Neuronal stem cell (in vitro differentiated cells): ENCODE results near the gene MAPT.
"Not testable (repeated sequence)": the region's sequence is repeated elsewhere in the genome, so short reads cannot be mapped to it uniquely, and the experiment has no call there.

Source experiments
- DNase-seq: peaks from one replicate; pipeline ENCODE4 v3.0.0-alpha.2; 2013; ENCODE audit warnings: low spot score
- H2AFZ ChIP-seq: one replicate; pipeline ENCODE4 v1.6.1; 2013; ENCODE audit warnings: mild to moderate bottlenecking, low read length, inconsistent platforms
- H2AK5ac ChIP-seq: 2 replicates; pipeline ENCODE4 v1.6.1; 2013; ENCODE audit warnings: low read depth, mild to moderate bottlenecking, inconsistent platforms, low read length, moderate library complexity, mixed read lengths
- H2BK120ac ChIP-seq: 2 replicates; pipeline ENCODE4 v1.6.1; 2013; ENCODE audit warnings: low read depth, mild to moderate bottlenecking, inconsistent platforms, low read length, moderate library complexity, mixed read lengths
- H2BK12ac ChIP-seq: one replicate; pipeline ENCODE4 v1.6.1; 2013; ENCODE audit warnings: low read length, inconsistent platforms
- H2BK15ac ChIP-seq: 2 replicates; pipeline ENCODE4 v1.6.1; 2013; ENCODE audit warnings: mild to moderate bottlenecking, low read length, inconsistent platforms, mixed read lengths
- H2BK5ac ChIP-seq: one replicate; pipeline ENCODE4 v1.6.1; 2013; ENCODE audit warnings: inconsistent platforms, mild to moderate bottlenecking, low read length, moderate library complexity
- H3K14ac ChIP-seq: one replicate; pipeline ENCODE4 v1.6.1; 2013; ENCODE audit warnings: low read length, inconsistent platforms
- H3K18ac ChIP-seq: 2 replicates; pipeline ENCODE4 v1.6.1; 2013; ENCODE audit warnings: low read length, inconsistent platforms
- H3K23ac ChIP-seq: 2 replicates; pipeline ENCODE4 v1.6.1; 2013; ENCODE audit warnings: low read depth, mild to moderate bottlenecking, mixed read lengths, low read length, inconsistent platforms; ENCODE audit not compliant: poor library complexity
- H3K27ac ChIP-seq: replicated peaks from 3 replicates; pipeline ENCODE4 v1.5.1; 2013; ENCODE audit warnings: low read length, inconsistent platforms
- H3K27me3 ChIP-seq, 3 experiments: 2 replicates each; pipeline ENCODE4 v1.6.1; 2013; ENCODE audit warnings: low read length in 3 of 3, mild to moderate bottlenecking in 2 of 3, inconsistent platforms in 1 of 3, low read depth in 1 of 3, mixed read lengths in 1 of 3, moderate library complexity in 1 of 3; ENCODE audit not compliant: control insufficient read depth in 3 of 3, insufficient read depth in 3 of 3
- H3K36me3 ChIP-seq, 2 donors: replicated peaks in 1 of 2; 2 replicates each; pipeline ENCODE4 v1.6.1; 2013; ENCODE audit warnings: low read length in 2 of 2; ENCODE audit not compliant: control insufficient read depth in 2 of 2, insufficient read depth in 2 of 2
- H3K4ac ChIP-seq: 2 replicates; pipeline ENCODE4 v1.6.1; 2013; ENCODE audit warnings: inconsistent platforms, mild to moderate bottlenecking, low read length, moderate library complexity
- H3K4me1 ChIP-seq, 2 donors: 1 replicate in 1 of 2; 2 replicates in 1 of 2; pipeline ENCODE4 v1.6.1; 2013; ENCODE audit warnings: low read length in 2 of 2, low read depth in 1 of 2; ENCODE audit not compliant: control insufficient read depth in 2 of 2, insufficient read depth in 1 of 2
- H3K4me2 ChIP-seq: one replicate; pipeline ENCODE4 v1.6.1; 2013; ENCODE audit warnings: mild to moderate bottlenecking, low read length, inconsistent platforms; ENCODE audit not compliant: insufficient read depth, poor library complexity, severe bottlenecking
- H3K4me3 ChIP-seq, 2 donors: 2 replicates each; pipeline ENCODE4 v1.5.1; 2013; ENCODE audit warnings: low read length in 2 of 2, mild to moderate bottlenecking in 2 of 2, inconsistent platforms in 1 of 2, moderate library complexity in 1 of 2
- H3K79me1 ChIP-seq: one replicate; pipeline ENCODE4 v1.6.1; 2013; ENCODE audit warnings: low read depth, mild to moderate bottlenecking, inconsistent platforms, low read length, moderate library complexity
- H3K9ac ChIP-seq: one replicate; pipeline ENCODE4 v1.6.1; 2013; ENCODE audit warnings: mild to moderate bottlenecking, low read depth, low read length, inconsistent platforms; ENCODE audit not compliant: poor library complexity
- H3K9me3 ChIP-seq, 2 donors: replicated peaks in 1 of 2; 2 replicates each; pipeline versions ENCODE3 to v1.6.1; 2013; ENCODE audit warnings: low read length in 2 of 2, mild to moderate bottlenecking in 2 of 2, inconsistent platforms in 1 of 2, low read depth in 1 of 2, mixed read lengths in 1 of 2, moderate library complexity in 1 of 2; ENCODE audit not compliant: control insufficient read depth in 2 of 2, insufficient read depth in 1 of 2
- H4K8ac ChIP-seq: one replicate; pipeline ENCODE4 v1.6.1; 2013; ENCODE audit warnings: low read depth, mild to moderate bottlenecking, inconsistent platforms, low read length, moderate library complexity
- H4K91ac ChIP-seq: one replicate; pipeline ENCODE4 v1.6.1; 2013; ENCODE audit warnings: low read length, low read depth, mild to moderate bottlenecking, inconsistent platforms; ENCODE audit not compliant: poor library complexity
- WGBS, 2 donors: extraction: QIAGEN DNeasy Blood & Tissue Kit; methylation state at CpG; one replicate each; pipeline ENCODE4 v1.1.7; 2013; ENCODE audit warnings: missing lambda C conversion rate in 2 of 2, mixed read lengths in 1 of 2; ENCODE audit not compliant: insufficient read length in 2 of 2, insufficient replicate concordance in 1 of 2; ENCODE audit errors: extremely low coverage in 2 of 2; 5-methylcytosine and 5-hydroxymethylcytosine counted together

Gene MAPT

DNA sequence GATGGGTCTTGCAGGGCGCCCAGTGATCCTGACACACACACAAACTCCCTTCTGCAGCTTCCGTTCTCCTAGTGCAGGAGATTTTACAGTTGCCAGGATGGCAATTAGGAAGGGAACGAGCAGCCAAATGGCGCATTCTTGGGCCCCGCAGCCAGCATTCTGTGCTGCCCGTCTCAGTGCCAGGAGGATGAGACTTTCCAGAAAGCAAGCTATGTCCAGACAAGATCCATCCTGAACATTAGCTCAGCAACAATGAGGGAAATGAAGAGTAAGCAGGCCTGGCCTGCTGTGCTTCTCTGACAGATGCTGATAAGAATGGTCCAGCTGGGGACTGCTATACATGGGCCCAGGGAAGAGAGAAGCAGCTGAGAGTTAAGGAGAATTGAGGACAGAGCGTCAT is 33.2 kb upstream of the MAPT start:
- H4K8ac ChIP-seq: no peak overlapping the region
- WGBS, 2 donors: no CpG with 5 or more reads among the region's 7 CpGs

DNA sequence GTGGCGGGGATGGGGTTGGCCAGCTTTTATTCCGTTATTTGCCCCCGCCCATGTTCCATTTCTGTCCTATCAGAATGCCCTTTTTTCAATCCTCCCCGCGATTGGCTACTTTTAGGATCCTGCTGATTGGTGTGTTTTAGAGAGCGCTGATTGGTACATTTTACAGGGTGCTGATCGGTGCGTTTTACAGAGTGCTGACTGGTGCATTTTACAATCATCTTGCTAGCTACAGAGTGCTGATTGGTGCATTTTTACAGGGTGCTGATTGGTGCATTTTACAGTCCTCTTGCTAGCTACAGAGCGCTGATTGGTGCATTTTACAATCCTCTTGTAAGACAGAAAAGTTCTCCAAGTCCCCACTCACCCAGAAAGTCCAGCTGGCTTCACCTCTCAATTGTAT is 32.2 kb upstream of the MAPT start:
- H3K4me3 ChIP-seq, H3K9ac ChIP-seq, H3K36me3 ChIP-seq, H3K4me2 ChIP-seq, H3K4me1 ChIP-seq, H3K14ac ChIP-seq, H4K91ac ChIP-seq, H2BK15ac ChIP-seq, DNase-seq, H2AK5ac ChIP-seq, H2BK12ac ChIP-seq, H3K23ac ChIP-seq, H3K79me1 ChIP-seq, H2AFZ ChIP-seq, H3K9me3 ChIP-seq, H3K27ac ChIP-seq, H2BK5ac ChIP-seq, H2BK120ac ChIP-seq, H3K4ac ChIP-seq, H4K8ac ChIP-seq, H3K18ac ChIP-seq: not testable (repeated sequence)
- peaks cover 0 to 14% (median 0%) of the 10 kb centered on the region in 3 experiments for H3K27me3 ChIP-seq
- WGBS, 2 donors: no CpG with 5 or more reads among the region's 9 CpGs

More for the DNA sequence above, 33.2 kb upstream of the MAPT start:
- peaks cover 0 to 2% of the 10 kb centered on the region in 2 donors for H3K4me1 ChIP-seq
- no peak overlapping the region for H3K9ac ChIP-seq
- no peak overlapping the region for H3K14ac ChIP-seq
- no peak overlapping the region for H2BK15ac ChIP-seq
- DNase-seq: no peak
- H3K27me3 ChIP-seq: peaks cover 0 to 14% (median 0%) of the 10 kb centered on the region in 3 experiments
- no peak overlapping the region for H3K18ac ChIP-seq
- H2BK120ac ChIP-seq: no peak overlapping the region
- no peak overlapping the region for H4K91ac ChIP-seq
- no peaks in the 10 kb centered on the region for H3K9me3 ChIP-seq
- H2BK5ac ChIP-seq: no peak overlapping the region
- no peak overlapping the region for H2AFZ ChIP-seq
- no peak overlapping the region for H3K4ac ChIP-seq
- no peak overlapping the region for H2BK12ac ChIP-seq
- no peaks in the 10 kb centered on the region for H3K79me1 ChIP-seq
- H3K27ac ChIP-seq: no peak overlapping the region
- no peak overlapping the region for H3K23ac ChIP-seq
- no peaks in the 10 kb centered on the region for H3K36me3 ChIP-seq
- H2AK5ac ChIP-seq: no peak overlapping the region
- no peak overlapping the region for H3K4me3 ChIP-seq
- no peak overlapping the region for H3K4me2 ChIP-seq

DNA sequence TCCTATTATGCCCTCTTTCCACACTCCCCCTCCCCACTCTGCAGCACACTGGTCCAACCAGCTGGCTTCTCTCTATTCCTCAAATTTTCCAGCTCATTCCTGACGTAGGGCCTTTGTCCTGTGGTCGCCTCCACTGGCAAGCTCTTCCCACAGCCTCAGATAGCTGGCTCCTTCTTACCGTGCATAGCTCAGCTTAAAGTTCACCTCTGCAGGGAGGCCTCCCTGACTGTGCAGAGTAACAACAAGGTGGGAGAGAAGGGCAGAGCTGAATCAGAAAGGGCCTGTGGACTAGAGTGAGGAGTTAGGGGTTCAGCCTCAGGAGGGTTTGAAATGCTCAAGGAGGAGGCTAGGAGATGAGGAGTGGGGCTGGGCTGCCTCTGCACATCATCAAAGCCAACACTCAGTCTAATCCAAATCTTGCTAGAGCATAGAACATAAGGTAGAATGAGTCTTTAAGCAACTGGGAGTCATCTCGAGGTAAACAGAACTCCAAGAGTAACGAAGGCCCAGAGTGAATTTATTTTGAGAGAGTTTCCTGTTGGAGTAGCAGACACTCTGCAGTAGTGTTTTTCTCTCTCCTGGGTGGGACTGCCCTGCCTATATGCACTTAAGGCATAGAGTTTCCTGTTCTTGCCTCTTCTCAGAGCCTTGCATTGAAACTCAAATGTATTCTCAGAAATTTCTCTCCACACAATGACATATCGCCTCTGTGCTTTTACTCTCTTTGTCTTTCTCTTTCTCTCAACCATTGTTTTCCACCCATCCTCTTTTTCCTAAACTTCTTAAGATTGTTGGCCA is 30.3 kb upstream of the MAPT start:
- no CpG with 5 or more reads among the region's 6 CpGs for WGBS, 2 donors
- Histone ChIP-seq H3K27ac (no peak overlapping the region), H3K36me3 (no peaks in the 10 kb centered on the region)

DNA sequence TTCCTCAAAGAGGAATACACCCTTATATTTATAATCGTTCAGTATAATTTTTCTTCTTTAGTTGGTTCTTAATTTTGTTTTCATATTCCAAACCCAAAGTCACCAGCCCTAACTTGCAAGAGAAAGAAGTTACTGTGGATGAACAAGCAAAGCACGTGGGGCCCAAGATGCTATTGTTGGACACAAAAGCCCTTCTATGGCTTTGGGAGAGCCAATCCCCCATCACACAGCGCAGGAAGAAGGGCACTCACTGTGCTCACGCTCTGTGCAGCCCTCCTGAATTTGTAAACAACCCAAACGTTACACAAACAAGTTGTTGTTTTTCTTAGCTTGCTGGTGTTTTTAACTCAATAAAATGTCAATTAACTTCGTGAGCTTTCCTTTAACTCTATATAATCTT is 27.2 kb upstream of the MAPT start:
- no peak overlapping the region for H4K91ac ChIP-seq
- H3K14ac ChIP-seq: no peak overlapping the region
- H3K4me3 ChIP-seq: no peak overlapping the region
- no peak overlapping the region for H3K4me2 ChIP-seq
- H3K4me1 ChIP-seq: peaks cover 3 to 4% of the 10 kb centered on the region in 2 donors
- no peak overlapping the region for H3K4ac ChIP-seq
- no peak overlapping the region for H3K23ac ChIP-seq
- H2AFZ ChIP-seq: peak overlapping the region; percentile 53
- no peaks in the 10 kb centered on the region for H3K36me3 ChIP-seq
- no peak overlapping the region for H3K27ac ChIP-seq
- H2BK120ac ChIP-seq: no peak overlapping the region
- H3K27me3 ChIP-seq: peaks cover 0 to 21% (median 0%) of the 10 kb centered on the region in 3 experiments
- no peak overlapping the region for H2AK5ac ChIP-seq
- H4K8ac ChIP-seq: no peak overlapping the region
- no peak overlapping the region for H2BK15ac ChIP-seq
- H3K79me1 ChIP-seq: no peaks in the 10 kb centered on the region
- DNase-seq: no peak
- no CpG with 5 or more reads among the region's 6 CpGs for WGBS, 2 donors
- H3K18ac ChIP-seq: no peak overlapping the region
- no peaks in the 10 kb centered on the region for H3K9me3 ChIP-seq
- H2BK5ac ChIP-seq: no peak overlapping the region
- no peak overlapping the region for H3K9ac ChIP-seq
- no peak overlapping the region for H2BK12ac ChIP-seq

More for the DNA sequence above, 30.3 kb upstream of the MAPT start:
- H3K9me3 ChIP-seq: no peaks in the 10 kb centered on the region
- no peak overlapping the region for H4K91ac ChIP-seq
- H3K4me1 ChIP-seq: peaks cover 0 to 2% of the 10 kb centered on the region in 2 donors
- no peak overlapping the region for H3K14ac ChIP-seq
- peaks cover 0 to 14% (median 0%) of the 10 kb centered on the region in 3 experiments for H3K27me3 ChIP-seq
- H2BK15ac ChIP-seq: no peak overlapping the region
- no peak overlapping the region for H3K4ac ChIP-seq
- no peak overlapping the region for H3K4me2 ChIP-seq
- H3K4me3 ChIP-seq: no peak overlapping the region
- no peak overlapping the region for H2BK120ac ChIP-seq
- H3K23ac ChIP-seq: no peak overlapping the region
- no peaks in the 10 kb centered on the region for H3K79me1 ChIP-seq
- DNase-seq: no peak
- H2BK12ac ChIP-seq: no peak overlapping the region
- H2BK5ac ChIP-seq: no peak overlapping the region
- no peak overlapping the region for H2AFZ ChIP-seq
- no peak overlapping the region for H3K9ac ChIP-seq
- no peak overlapping the region for H4K8ac ChIP-seq
- H2AK5ac ChIP-seq: no peak overlapping the region
- H3K18ac ChIP-seq: peak overlapping the region; percentile 40
